Coronary artery (tissue), 2 donors: ENCODE data around the gene HNRNPK.

Source experiments
- DNase-seq: peaks from one replicate; pipeline ENCODE4 v3.0.0-alpha.2; 2017; ENCODE audit warnings: low spot score
- H3K27ac ChIP-seq, 2 donors: fragments of 200-600 bp; sonication (generic); one replicate each; pipeline ENCODE4 v1.5.1; 2016 to 2019
- H3K4me3 ChIP-seq: fragments of 200-600 bp; sonication (generic); 2 replicates; pipeline ENCODE4 v1.5.1; 2016; ENCODE audit warnings: mild to moderate bottlenecking, moderate library complexity
- TF ChIP-seq, protein P1 (sequence below): fragments of 200-600 bp; sonication (generic); IDR thresholded peaks from one replicate; pipeline ENCODE4 v1.5.1; 2019; ENCODE audit warnings: antibody characterized with exemption

HNRNPK gene

DNA sequence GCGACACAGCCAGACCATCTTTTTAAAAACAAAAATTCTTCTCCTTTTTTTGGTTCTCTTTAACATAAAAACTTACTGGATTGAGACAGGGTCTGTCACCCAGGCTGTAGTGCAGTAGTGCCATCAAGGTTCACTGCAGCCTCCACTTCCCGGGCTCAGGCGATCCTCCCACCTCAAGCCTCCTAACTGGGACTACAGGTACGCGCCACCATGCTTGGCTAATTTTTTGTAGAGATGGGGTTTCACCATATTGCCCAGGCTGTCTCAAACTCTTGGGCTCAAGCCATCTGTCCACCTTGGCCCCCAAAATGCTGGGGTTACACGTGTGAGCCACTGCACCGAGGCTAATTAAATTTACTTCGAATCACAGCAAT is 13.8 kb downstream of the HNRNPK start:
- H3K27ac ChIP-seq = no peak overlapping the region
- TF ChIP-seq, protein P1, sequence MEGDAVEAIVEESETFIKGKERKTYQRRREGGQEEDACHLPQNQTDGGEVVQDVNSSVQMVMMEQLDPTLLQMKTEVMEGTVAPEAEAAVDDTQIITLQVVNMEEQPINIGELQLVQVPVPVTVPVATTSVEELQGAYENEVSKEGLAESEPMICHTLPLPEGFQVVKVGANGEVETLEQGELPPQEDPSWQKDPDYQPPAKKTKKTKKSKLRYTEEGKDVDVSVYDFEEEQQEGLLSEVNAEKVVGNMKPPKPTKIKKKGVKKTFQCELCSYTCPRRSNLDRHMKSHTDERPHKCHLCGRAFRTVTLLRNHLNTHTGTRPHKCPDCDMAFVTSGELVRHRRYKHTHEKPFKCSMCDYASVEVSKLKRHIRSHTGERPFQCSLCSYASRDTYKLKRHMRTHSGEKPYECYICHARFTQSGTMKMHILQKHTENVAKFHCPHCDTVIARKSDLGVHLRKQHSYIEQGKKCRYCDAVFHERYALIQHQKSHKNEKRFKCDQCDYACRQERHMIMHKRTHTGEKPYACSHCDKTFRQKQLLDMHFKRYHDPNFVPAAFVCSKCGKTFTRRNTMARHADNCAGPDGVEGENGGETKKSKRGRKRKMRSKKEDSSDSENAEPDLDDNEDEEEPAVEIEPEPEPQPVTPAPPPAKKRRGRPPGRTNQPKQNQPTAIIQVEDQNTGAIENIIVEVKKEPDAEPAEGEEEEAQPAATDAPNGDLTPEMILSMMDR = no peak
- H3K4me3 ChIP-seq = no peak overlapping the region
- no peak for DNase-seq

DNA sequence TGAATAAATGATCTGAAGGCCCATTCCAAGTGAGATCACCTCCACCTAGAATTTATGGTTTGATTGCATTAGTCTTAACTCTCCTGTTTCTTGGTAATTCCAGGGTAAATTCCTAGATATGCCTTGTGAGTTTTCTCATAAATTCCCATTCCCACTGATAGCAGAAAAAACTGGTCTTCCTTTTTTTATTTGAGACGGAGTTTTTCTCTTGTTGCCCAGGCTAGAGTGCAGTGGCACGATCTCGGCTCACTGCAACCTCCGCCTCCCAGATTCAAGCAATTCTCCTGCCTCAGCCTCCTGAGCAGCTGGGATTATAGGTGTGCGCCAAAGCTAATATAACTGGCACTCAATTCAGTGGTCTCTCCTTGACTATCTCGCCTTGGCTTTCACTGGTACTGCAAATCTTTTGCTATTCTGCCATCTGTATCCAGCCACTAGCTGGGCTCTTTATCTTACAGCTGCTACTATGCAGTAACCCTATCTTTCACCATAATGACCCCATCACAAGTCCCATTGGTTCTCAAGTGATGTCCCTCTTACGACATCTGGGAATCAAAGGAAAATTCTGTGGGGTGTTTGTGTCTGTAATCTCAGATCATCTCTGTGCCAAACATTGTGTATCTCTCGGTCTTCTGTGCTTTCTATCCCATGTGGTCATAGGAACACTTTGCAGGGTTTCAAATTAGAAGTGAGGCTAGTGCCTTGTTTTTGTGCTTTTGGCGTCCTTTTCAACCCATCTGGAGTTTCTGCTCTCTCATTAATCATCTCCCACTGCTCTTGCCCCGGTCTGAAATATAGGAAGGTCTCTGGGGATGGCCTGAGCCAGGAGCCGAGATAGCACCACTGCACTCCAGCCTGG is 14.4 kb downstream of the HNRNPK start:
- TF ChIP-seq, protein P1 = no peak
- no peak overlapping the region for H3K27ac ChIP-seq
- no peak for DNase-seq

GRCh38 chr9:83964973-83965349 is 15.1 kb downstream of the HNRNPK start:
- TF ChIP-seq, protein P1 = no peak
- H3K27ac ChIP-seq = no peak overlapping the region
- DNase-seq = no peak
- H3K4me3 ChIP-seq = no peak overlapping the region

More for the DNA sequence above, 14.4 kb downstream of the HNRNPK start:
- no peak overlapping the region for H3K4me3 ChIP-seq

GRCh38 chr9:83962165-83962564 is 17.9 kb downstream of the HNRNPK start:
- no peak overlapping the region for H3K27ac ChIP-seq
- TF ChIP-seq, protein P1 = no peak
- no peak overlapping the region for H3K4me3 ChIP-seq
- no peak for DNase-seq

DNA sequence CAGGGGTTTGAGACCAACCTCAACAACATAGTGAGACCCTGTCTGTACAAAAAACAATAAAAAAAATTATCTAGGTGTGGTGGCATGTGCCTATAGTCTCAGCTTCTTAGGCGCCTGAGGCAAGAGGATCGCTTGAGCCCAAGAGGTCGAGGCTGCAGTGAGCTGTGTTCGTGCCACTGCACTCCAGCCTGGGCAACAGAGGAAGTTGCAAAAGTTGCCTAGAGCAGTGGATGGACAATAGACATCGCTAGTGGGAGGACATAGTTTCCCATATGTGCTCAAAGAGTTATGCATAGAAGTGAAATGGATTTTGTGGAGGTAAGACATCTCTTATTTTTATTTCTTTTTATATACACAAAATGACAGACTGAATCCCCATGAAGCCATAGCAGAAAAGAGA is 19.0 kb downstream of the HNRNPK start:
- no peak overlapping the region for H3K27ac ChIP-seq
- no peak for DNase-seq
- no peak overlapping the region for H3K4me3 ChIP-seq
- TF ChIP-seq, protein P1 = no peak

DNA sequence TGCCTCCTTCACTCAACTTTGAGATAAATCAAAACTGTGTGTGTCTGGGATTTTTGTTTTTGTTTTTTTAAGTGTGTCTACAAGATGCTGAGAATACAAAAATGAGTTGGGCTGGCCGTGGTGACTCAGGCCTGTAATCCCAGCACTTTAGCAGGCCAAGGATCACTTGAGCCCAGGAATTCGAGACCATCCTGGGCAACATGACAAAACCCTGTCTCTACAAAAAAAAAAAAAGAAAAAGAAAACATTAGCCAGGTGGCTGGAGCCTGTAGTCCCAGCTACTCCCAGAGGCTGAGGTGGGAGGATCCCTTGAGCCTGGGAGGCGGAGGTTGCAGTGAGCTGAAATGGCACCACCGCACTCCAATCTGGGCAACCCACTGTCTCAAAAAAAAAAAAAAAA is 21.0 kb downstream of the HNRNPK start:
- DNase-seq = no peak
- no peak overlapping the region for H3K27ac ChIP-seq

DNA sequence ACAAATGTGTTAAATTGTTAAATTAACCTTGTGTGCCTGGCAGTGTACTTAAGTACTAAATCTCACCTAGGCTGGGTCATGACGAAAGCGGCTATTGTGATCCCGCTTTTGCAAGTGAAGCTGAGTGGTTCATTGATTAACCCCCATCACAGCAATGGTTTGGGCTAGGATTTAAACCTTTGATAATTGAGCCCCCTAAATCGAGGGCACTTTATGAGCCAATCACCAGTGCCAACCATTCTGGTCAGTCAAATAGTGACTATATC is 22.8 kb downstream of the HNRNPK start:
- TF ChIP-seq, protein P1 = no peak
- peak overlapping the region; percentile 87 for H3K4me3 ChIP-seq
- DNase-seq = no peak
- H3K27ac ChIP-seq = peak overlapping the region in 1 of 2 donors; percentile 89

More for the DNA sequence above, 21.0 kb downstream of the HNRNPK start:
- TF ChIP-seq, protein P1 = no peak
- H3K4me3 ChIP-seq = no peak overlapping the region
